Breast epithelium (tissue), 4 donors: ENCODE results near the gene HIVEP3. TPM values are rescaled to one million over a fixed set of nuclear protein-coding genes. Genes with fewer than 3 reads are reported as not detected.

Source experiments
- DNase-seq, 2 donors: peaks; one replicate each; pipeline ENCODE4 v3.0.0-alpha.2; 2019; ENCODE audit warnings: low spot score in 2 of 2
- H3K27ac ChIP-seq, 2 donors: fragments of 200-600 bp; sonication (generic) in 1 of 2; one replicate each; pipeline ENCODE4 v1.5.1; 2016 to 2019; ENCODE audit warnings: mild to moderate bottlenecking in 1 of 2
- H3K27me3 ChIP-seq, 2 donors: fragments of 200-600 bp; sonication (generic) in 1 of 2; one replicate each; pipeline versions ENCODE4 v1.5.1 to v1.6.0; 2017 to 2019; ENCODE audit warnings: control low read depth in 1 of 2, mild to moderate bottlenecking in 1 of 2
- H3K36me3 ChIP-seq: fragments of 200-600 bp; one replicate; pipeline ENCODE4 v1.5.1; 2019
- H3K4me1 ChIP-seq, 2 donors: fragments of 200-600 bp; sonication (generic); one replicate each; pipeline ENCODE4 v1.5.1; 2016 to 2019; ENCODE audit warnings: control low read depth in 1 of 2
- H3K4me3 ChIP-seq, 3 donors: fragments of 200-600 bp; sonication (generic); 1 replicate in 2 of 3; 2 replicates in 1 of 3; pipeline ENCODE4 v1.5.1; 2016 to 2019; ENCODE audit warnings: mild to moderate bottlenecking in 3 of 3, moderate library complexity in 2 of 3
- H3K9me3 ChIP-seq, 2 donors: fragments of 200-600 bp; sonication (generic) in 1 of 2; one replicate each; pipeline ENCODE4 v1.5.1; 2016 to 2019; ENCODE audit warnings: control low read depth in 1 of 2
- CTCF ChIP-seq, 3 donors: fragments of 450-650 bp; IDR thresholded peaks; one replicate each; pipeline ENCODE4 v1.5.1; 2016 to 2017; ENCODE audit warnings: antibody characterized with exemption in 3 of 3, mild to moderate bottlenecking in 3 of 3, moderate library complexity in 3 of 3
- POLR2A ChIP-seq: fragments of 450-650 bp; IDR thresholded peaks from one replicate; pipeline ENCODE4 v1.6.1; 2016; ENCODE audit warnings: antibody characterized with exemption, mild to moderate bottlenecking, moderate library complexity
- POLR2AphosphoS5 ChIP-seq, 3 donors: sonication (generic); formaldehyde crosslinking; IDR thresholded peaks; one replicate each; pipeline ENCODE4 v1.6.1; 2017; ENCODE audit warnings: antibody characterized with exemption in 3 of 3
- intact Hi-C: fragments of 100-400 bp; cut with DNase I; formaldehyde crosslinking; loops from one replicate; pipeline ENCODE4 v1.15.1; 2023; ENCODE audit warnings: low total_unique reads
- total RNA-seq, 3 donors: library from RNA; depleted of rRNA; stranded (reverse); fragments of >200 nt; gene quantifications; one replicate each; pipeline ENCODE4 v1.1.0, GENCODE V29; 2016

Gene HIVEP3
- total RNA-seq, 3 donors from 2014 or later: 3.5 to 13.5 (median 9.2) TPM

- no peak for TF ChIP-seq POLR2AphosphoS5 (IDR thresholded peaks at IDR 0.05)
- TF ChIP-seq CTCF (IDR thresholded peaks at IDR 0.05): no peak
- no peak for TF ChIP-seq POLR2A
- Histone ChIP-seq H3K36me3 (no peaks in the 10 kb centered on the region), H3K4me1 (no peaks in the 10 kb centered on the region), H3K27me3 (no peaks in the 10 kb centered on the region), H3K27ac (no peak overlapping the region), H3K9me3 (no peaks in the 10 kb centered on the region), H3K4me3 (no peak overlapping the region)
- intact Hi-C loops: no loop called here
- DNase-seq: no peak
Measured at GRCh38 chr1:41780322-41780721, 138.4 kb downstream of the HIVEP3 start.

- no peaks in the 10 kb centered on the region for H3K27me3 ChIP-seq
- H3K4me3 ChIP-seq: no peak overlapping the region
- no peak overlapping the region for H3K27ac ChIP-seq
- no peaks in the 10 kb centered on the region for H3K9me3 ChIP-seq
- no peaks in the 10 kb centered on the region for H3K36me3 ChIP-seq
- DNase-seq: no peak
- H3K4me1 ChIP-seq: no peaks in the 10 kb centered on the region
- TF ChIP-seq POLR2AphosphoS5 (IDR thresholded peaks at IDR 0.05) (no peak), POLR2A (no peak), CTCF (IDR thresholded peaks at IDR 0.05) (no peak)
- intact Hi-C loops: no loop called here
Measured at GRCh38 chr1:41779360-41779759, 139.4 kb downstream of the HIVEP3 start.

GRCh38 chr1:41777695-41778094 lies 141.0 kb downstream of the HIVEP3 start:
- intact Hi-C loops: no loop called here
- no peaks in the 10 kb centered on the region for H3K9me3 ChIP-seq
- H3K27me3 ChIP-seq: no peaks in the 10 kb centered on the region
- H3K4me3 ChIP-seq: no peak overlapping the region
- DNase-seq: no peak
- H3K4me1 ChIP-seq: no peaks in the 10 kb centered on the region
- TF ChIP-seq POLR2AphosphoS5 (IDR thresholded peaks at IDR 0.05) (no peak), CTCF (IDR thresholded peaks at IDR 0.05) (no peak), POLR2A (no peak)
- H3K36me3 ChIP-seq: no peaks in the 10 kb centered on the region
- peak overlapping the region in 1 of 2 donors; percentile 92 for H3K27ac ChIP-seq

- DNase-seq: peak; percentile 64 to 66
- peak overlapping the region; percentile 72 to 92 for H3K27ac ChIP-seq
- intact Hi-C loops: no loop called here
Measured at GRCh38 chr1:41776891-41777441, 141.8 kb downstream of the HIVEP3 start.

More at GRCh38 chr1:41776891-41777441, 141.8 kb downstream of the HIVEP3 start:
- Histone ChIP-seq H3K4me3 (no peak overlapping the region), H3K27me3 (no peaks in the 10 kb centered on the region), H3K9me3 (no peaks in the 10 kb centered on the region), H3K4me1 (peaks cover 0 to 6% of the 10 kb centered on the region in 2 donors), H3K36me3 (no peaks in the 10 kb centered on the region)
- TF ChIP-seq CTCF (IDR thresholded peaks at IDR 0.05): no peak
- no peak for TF ChIP-seq POLR2A
- no peak for TF ChIP-seq POLR2AphosphoS5 (IDR thresholded peaks at IDR 0.05)
